Lower leg skin (tissue), 3 donors: ENCODE results near the gene PARP16.

ENCODE experiments used
- CTCF ChIP-seq, 3 donors: fragments of 450-650 bp; IDR thresholded peaks; one replicate each; pipeline ENCODE4 v1.5.1; 2016; ENCODE audit warnings: antibody characterized with exemption in 3 of 3, mild to moderate bottlenecking in 3 of 3, moderate library complexity in 2 of 3
- POLR2A ChIP-seq, 2 donors: fragments of 450-650 bp; IDR thresholded peaks; one replicate each; pipeline ENCODE4 v1.6.1; 2016 to 2017; ENCODE audit warnings: antibody characterized with exemption in 2 of 2, mild to moderate bottlenecking in 1 of 2, moderate library complexity in 1 of 2

GRCh38 chr15:65258375-65259262, 28.1 kb downstream of the PARP16 start:
- TF ChIP-seq CTCF (IDR thresholded peaks at IDR 0.05) (no peak), POLR2A (IDR thresholded peaks at IDR 0.05) (no peak)
